HEK293 (cell line): Measurements from ENCODE around the gene UGT2A3.
"Not testable (repeated sequence)": the region's sequence is repeated elsewhere in the genome, so short reads cannot be mapped to it uniquely, and the experiment has no call there.

Source experiments
- KLF1 ChIP-seq: fragments of 450-650 bp; formaldehyde crosslinking; IDR thresholded peaks from 2 replicates; pipeline ENCODE4 v1.5.1; 2016; ENCODE audit warnings: missing biosample characterization, missing genetic modification characterization
- KLF16 ChIP-seq: fragments of 450-650 bp; formaldehyde crosslinking; IDR thresholded peaks from 2 replicates; pipeline ENCODE4 v1.5.1; 2017; ENCODE audit warnings: missing biosample characterization, missing genetic modification characterization
- ZBTB21 ChIP-seq: fragments of 450-650 bp; formaldehyde crosslinking; IDR thresholded peaks from 2 replicates; pipeline ENCODE4 v1.5.1; 2017; ENCODE audit warnings: missing biosample characterization, missing genetic modification characterization
- ZNF121 ChIP-seq: fragments of 450-650 bp; formaldehyde crosslinking; IDR thresholded peaks from 2 replicates; pipeline ENCODE4 v1.5.1; 2016; ENCODE audit warnings: missing biosample characterization, missing genetic modification characterization
- ZNF292 ChIP-seq: fragments of 450-650 bp; formaldehyde crosslinking; IDR thresholded peaks from 2 replicates; pipeline ENCODE4 v1.5.1; 2016; ENCODE audit warnings: low read depth, missing biosample characterization, missing genetic modification characterization, borderline replicate concordance
- ZNF335 ChIP-seq: fragments of 450-650 bp; formaldehyde crosslinking; conservative IDR thresholded peaks from 2 replicates; pipeline ENCODE4 v1.5.1; 2016; ENCODE audit warnings: missing biosample characterization, missing genetic modification characterization
- ZNF558 ChIP-seq: fragments of 450-650 bp; formaldehyde crosslinking; IDR thresholded peaks from 2 replicates; pipeline ENCODE4 v1.5.1; 2016; ENCODE audit warnings: missing biosample characterization, missing genetic modification characterization
- ZNF626 ChIP-seq: fragments of 450-650 bp; sonication (Bioruptor Pico); formaldehyde crosslinking; IDR thresholded peaks from 2 replicates; pipeline ENCODE4 v1.5.1; 2018; ENCODE audit warnings: missing biosample characterization, missing genetic modification characterization, inconsistent platforms
- ZNF830 ChIP-seq: fragments of 450-650 bp; IDR thresholded peaks from 2 replicates; pipeline ENCODE4 v1.5.0; 2018; ENCODE audit warnings: missing biosample characterization, missing genetic modification characterization, low read depth, mild to moderate bottlenecking, moderate library complexity
- TF ChIP-seq, protein P1 (sequence below): fragments of 450-650 bp; formaldehyde crosslinking; IDR thresholded peaks from 2 replicates; pipeline ENCODE4 v1.5.1; 2016; ENCODE audit warnings: missing biosample characterization, missing genetic modification characterization
- TF ChIP-seq, protein P2 (sequence below): fragments of 450-650 bp; formaldehyde crosslinking; IDR thresholded peaks from 2 replicates; pipeline ENCODE4 v1.5.1; 2016; ENCODE audit warnings: missing biosample characterization, missing genetic modification characterization, borderline replicate concordance
- TF ChIP-seq, protein P3 (sequence below): fragments of 450-650 bp; formaldehyde crosslinking; IDR thresholded peaks from 2 replicates; pipeline ENCODE4 v1.5.1; 2016; ENCODE audit warnings: missing biosample characterization, missing genetic modification characterization, low read depth

DNA sequence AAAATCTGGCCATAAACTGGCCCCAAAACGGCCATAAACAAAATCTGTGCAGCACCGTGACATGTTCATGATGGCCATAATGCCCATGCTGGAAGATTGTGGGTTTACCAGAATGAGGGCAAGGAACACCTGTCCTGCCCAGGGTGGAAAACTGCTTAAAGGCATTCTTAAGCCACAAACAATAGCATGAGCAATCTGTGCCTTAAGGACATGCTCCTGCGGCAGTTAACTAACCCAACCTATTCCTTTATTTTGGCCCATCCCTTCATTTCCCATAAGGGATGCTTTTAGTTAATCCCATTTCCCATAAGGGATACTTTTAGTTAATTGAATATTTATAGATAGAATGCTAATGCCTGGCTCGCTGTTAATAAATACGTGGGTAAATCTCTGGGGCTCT, 29.4 kb downstream of the UGT2A3 start:
- not testable (repeated sequence) for TF ChIP-seq KLF1; KLF16; ZNF292 (tag by site-specific recombination); ZNF558 (tag by site-specific recombination); ZBTB21 (tag by site-specific recombination); ZNF121 (tag by site-specific recombination); ZNF830; ZNF335 (tag by site-specific recombination); ZNF626 (tag by site-specific recombination)
- TF ChIP-seq, protein P1, sequence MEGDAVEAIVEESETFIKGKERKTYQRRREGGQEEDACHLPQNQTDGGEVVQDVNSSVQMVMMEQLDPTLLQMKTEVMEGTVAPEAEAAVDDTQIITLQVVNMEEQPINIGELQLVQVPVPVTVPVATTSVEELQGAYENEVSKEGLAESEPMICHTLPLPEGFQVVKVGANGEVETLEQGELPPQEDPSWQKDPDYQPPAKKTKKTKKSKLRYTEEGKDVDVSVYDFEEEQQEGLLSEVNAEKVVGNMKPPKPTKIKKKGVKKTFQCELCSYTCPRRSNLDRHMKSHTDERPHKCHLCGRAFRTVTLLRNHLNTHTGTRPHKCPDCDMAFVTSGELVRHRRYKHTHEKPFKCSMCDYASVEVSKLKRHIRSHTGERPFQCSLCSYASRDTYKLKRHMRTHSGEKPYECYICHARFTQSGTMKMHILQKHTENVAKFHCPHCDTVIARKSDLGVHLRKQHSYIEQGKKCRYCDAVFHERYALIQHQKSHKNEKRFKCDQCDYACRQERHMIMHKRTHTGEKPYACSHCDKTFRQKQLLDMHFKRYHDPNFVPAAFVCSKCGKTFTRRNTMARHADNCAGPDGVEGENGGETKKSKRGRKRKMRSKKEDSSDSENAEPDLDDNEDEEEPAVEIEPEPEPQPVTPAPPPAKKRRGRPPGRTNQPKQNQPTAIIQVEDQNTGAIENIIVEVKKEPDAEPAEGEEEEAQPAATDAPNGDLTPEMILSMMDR (tag by site-specific recombination) = not testable (repeated sequence)
- TF ChIP-seq, protein P2, sequence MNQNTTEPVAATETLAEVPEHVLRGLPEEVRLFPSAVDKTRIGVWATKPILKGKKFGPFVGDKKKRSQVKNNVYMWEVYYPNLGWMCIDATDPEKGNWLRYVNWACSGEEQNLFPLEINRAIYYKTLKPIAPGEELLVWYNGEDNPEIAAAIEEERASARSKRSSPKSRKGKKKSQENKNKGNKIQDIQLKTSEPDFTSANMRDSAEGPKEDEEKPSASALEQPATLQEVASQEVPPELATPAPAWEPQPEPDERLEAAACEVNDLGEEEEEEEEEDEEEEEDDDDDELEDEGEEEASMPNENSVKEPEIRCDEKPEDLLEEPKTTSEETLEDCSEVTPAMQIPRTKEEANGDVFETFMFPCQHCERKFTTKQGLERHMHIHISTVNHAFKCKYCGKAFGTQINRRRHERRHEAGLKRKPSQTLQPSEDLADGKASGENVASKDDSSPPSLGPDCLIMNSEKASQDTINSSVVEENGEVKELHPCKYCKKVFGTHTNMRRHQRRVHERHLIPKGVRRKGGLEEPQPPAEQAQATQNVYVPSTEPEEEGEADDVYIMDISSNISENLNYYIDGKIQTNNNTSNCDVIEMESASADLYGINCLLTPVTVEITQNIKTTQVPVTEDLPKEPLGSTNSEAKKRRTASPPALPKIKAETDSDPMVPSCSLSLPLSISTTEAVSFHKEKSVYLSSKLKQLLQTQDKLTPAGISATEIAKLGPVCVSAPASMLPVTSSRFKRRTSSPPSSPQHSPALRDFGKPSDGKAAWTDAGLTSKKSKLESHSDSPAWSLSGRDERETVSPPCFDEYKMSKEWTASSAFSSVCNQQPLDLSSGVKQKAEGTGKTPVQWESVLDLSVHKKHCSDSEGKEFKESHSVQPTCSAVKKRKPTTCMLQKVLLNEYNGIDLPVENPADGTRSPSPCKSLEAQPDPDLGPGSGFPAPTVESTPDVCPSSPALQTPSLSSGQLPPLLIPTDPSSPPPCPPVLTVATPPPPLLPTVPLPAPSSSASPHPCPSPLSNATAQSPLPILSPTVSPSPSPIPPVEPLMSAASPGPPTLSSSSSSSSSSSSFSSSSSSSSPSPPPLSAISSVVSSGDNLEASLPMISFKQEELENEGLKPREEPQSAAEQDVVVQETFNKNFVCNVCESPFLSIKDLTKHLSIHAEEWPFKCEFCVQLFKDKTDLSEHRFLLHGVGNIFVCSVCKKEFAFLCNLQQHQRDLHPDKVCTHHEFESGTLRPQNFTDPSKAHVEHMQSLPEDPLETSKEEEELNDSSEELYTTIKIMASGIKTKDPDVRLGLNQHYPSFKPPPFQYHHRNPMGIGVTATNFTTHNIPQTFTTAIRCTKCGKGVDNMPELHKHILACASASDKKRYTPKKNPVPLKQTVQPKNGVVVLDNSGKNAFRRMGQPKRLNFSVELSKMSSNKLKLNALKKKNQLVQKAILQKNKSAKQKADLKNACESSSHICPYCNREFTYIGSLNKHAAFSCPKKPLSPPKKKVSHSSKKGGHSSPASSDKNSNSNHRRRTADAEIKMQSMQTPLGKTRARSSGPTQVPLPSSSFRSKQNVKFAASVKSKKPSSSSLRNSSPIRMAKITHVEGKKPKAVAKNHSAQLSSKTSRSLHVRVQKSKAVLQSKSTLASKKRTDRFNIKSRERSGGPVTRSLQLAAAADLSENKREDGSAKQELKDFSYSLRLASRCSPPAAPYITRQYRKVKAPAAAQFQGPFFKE (tag by site-specific recombination) = not testable (repeated sequence)
- TF ChIP-seq, protein P3, sequence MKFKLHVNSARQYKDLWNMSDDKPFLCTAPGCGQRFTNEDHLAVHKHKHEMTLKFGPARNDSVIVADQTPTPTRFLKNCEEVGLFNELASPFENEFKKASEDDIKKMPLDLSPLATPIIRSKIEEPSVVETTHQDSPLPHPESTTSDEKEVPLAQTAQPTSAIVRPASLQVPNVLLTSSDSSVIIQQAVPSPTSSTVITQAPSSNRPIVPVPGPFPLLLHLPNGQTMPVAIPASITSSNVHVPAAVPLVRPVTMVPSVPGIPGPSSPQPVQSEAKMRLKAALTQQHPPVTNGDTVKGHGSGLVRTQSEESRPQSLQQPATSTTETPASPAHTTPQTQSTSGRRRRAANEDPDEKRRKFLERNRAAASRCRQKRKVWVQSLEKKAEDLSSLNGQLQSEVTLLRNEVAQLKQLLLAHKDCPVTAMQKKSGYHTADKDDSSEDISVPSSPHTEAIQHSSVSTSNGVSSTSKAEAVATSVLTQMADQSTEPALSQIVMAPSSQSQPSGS (tag by site-specific recombination) = not testable (repeated sequence)
